Keratinocyte (primary cell): ENCODE data around the gene G2E3.

Experiments
- EZH2 ChIP-seq: IDR thresholded peaks from one replicate; pipeline ENCODE4 v1.6.1; 2012; ENCODE audit warnings: inconsistent platforms, mild to moderate bottlenecking, low read length, moderate library complexity
- TF ChIP-seq, protein P1 (sequence below), 3 experiments: IDR thresholded peaks in 1 of 3; conservative IDR thresholded peaks in 1 of 3; optimal IDR thresholded peaks in 1 of 3; 2 replicates in 2 of 3; 3 replicates in 1 of 3; pipeline versions ENCODE3 to v1.5.1; 2011; ENCODE audit warnings: low read length in 3 of 3, mild to moderate bottlenecking in 3 of 3, moderate library complexity in 2 of 3, control low read depth in 1 of 3, inconsistent platforms in 1 of 3; ENCODE audit not compliant: insufficient read depth in 2 of 3; ENCODE audit errors: extremely low read depth in 1 of 3

DNA sequence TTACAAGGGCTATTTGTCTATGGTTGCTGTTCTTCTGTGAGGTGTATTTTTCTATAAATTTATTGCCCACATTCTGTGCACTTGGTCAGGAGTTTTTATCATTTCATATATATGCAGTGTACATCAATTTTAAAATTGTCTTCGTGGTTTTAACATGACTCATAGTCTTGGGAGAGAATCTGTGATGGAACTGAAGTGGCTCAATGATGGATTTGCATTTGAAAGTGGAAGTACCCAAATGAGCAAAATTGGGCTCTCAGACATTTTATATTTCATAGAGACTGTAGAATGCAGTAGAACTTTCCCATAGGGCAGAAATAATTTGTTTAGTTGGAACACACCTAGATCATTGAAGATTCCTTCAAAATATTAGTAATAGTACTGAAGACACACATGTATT is 61.2 kb downstream of the G2E3 start:
- TF ChIP-seq, protein P1, sequence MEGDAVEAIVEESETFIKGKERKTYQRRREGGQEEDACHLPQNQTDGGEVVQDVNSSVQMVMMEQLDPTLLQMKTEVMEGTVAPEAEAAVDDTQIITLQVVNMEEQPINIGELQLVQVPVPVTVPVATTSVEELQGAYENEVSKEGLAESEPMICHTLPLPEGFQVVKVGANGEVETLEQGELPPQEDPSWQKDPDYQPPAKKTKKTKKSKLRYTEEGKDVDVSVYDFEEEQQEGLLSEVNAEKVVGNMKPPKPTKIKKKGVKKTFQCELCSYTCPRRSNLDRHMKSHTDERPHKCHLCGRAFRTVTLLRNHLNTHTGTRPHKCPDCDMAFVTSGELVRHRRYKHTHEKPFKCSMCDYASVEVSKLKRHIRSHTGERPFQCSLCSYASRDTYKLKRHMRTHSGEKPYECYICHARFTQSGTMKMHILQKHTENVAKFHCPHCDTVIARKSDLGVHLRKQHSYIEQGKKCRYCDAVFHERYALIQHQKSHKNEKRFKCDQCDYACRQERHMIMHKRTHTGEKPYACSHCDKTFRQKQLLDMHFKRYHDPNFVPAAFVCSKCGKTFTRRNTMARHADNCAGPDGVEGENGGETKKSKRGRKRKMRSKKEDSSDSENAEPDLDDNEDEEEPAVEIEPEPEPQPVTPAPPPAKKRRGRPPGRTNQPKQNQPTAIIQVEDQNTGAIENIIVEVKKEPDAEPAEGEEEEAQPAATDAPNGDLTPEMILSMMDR (optimal IDR thresholded peaks at IDR 0.05 in 1 of 3, IDR thresholded peaks at IDR 0.05 in 1 of 3, conservative IDR thresholded peaks at IDR 0.05 in 1 of 3; ENCODE audit: extremely low read depth in 1 of 3, insufficient read depth in 2 of 3, low read length in 3 of 3) = no peak
- no peak for TF ChIP-seq EZH2
